Measurements from ENCODE around the gene STRA6. TPM values are rescaled to one million over a fixed set of nuclear protein-coding genes. Genes with fewer than 3 reads are reported as not detected.

Gene STRA6
- total RNA-seq, 6 experiments from 2014 or later, result 0.12 TPM; not detected in 5

DNA sequence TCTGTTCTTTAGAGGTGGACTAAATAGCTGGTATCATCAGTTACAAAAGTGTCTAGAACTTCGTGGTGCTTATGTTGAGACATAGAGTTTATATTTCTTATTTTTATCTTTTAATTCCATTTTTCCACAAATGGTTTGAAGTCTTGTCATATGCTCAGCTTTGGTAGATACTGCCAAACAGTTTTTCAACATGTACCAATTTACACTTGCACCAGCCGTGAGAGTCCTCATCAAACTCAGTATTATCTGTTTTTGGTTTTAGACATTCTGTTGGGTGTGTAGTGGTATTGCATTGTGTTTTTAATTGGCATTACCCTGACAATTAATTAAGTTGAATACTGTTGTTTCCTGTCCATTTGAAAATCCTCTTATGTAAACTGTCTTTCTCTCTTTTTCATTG lies 55.5 kb downstream of the STRA6 start:
- H3K4me3 ChIP-seq, result no peak overlapping the region
- H3K9me3 ChIP-seq, result no peaks in the 10 kb centered on the region
- TF ChIP-seq POLR2A (IDR thresholded peaks at IDR 0.05), result no peak
- TF ChIP-seq, protein P1, sequence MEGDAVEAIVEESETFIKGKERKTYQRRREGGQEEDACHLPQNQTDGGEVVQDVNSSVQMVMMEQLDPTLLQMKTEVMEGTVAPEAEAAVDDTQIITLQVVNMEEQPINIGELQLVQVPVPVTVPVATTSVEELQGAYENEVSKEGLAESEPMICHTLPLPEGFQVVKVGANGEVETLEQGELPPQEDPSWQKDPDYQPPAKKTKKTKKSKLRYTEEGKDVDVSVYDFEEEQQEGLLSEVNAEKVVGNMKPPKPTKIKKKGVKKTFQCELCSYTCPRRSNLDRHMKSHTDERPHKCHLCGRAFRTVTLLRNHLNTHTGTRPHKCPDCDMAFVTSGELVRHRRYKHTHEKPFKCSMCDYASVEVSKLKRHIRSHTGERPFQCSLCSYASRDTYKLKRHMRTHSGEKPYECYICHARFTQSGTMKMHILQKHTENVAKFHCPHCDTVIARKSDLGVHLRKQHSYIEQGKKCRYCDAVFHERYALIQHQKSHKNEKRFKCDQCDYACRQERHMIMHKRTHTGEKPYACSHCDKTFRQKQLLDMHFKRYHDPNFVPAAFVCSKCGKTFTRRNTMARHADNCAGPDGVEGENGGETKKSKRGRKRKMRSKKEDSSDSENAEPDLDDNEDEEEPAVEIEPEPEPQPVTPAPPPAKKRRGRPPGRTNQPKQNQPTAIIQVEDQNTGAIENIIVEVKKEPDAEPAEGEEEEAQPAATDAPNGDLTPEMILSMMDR (IDR thresholded peaks at IDR 0.05), result no peak
- H3K36me3 ChIP-seq, result no peaks in the 10 kb centered on the region
- DNase-seq (no peak), ATAC-seq (no peak)
- no peaks in the 10 kb centered on the region for H3K27me3 ChIP-seq
- H3K4me1 ChIP-seq, result no peaks in the 10 kb centered on the region
- 42% methylated on average over 2 of the region's 2 CpGs for WGBS (ENCODE audit: insufficient coverage, low coverage, low lambda C conversion rate, missing lambda C conversion rate)
- H3K27ac ChIP-seq, result no peak overlapping the region
- intact Hi-C loops (cut with DNase I), result no loop called here

DNA sequence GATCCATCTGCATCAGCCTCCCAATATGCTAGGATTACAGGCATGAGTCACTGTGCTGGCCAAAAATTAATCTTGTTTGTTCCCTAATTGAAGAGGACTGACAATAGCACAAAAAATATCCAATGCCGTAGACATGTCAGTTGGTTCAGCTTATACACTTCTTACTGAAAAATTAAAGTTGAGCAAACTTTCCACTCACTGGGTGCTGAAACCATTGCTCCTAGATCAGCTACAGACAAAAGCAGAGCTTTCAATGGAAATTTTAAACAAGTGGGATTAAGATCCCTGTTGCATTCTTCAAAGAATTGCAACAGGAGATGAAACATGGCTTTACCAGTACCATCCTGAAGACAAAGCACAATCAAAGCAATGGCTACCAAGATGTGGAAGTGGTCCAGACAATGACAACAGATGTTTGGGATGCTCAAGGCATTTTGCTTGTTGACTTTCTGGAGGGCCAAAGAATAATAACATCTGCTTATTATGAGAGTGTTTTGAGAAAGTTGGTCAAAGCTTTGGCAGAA lies 56.2 kb downstream of the STRA6 start:
- no peak for TF ChIP-seq POLR2A (IDR thresholded peaks at IDR 0.05)
- TF ChIP-seq, protein P1 (IDR thresholded peaks at IDR 0.05), result no peak
- H3K36me3 ChIP-seq, result no peaks in the 10 kb centered on the region
- H3K4me1 ChIP-seq, result no peaks in the 10 kb centered on the region
- no peaks in the 10 kb centered on the region for H3K27me3 ChIP-seq
- no peak overlapping the region for H3K27ac ChIP-seq
- no peak overlapping the region for H3K4me3 ChIP-seq
- DNase-seq (no peak), ATAC-seq (no peak)
- WGBS (ENCODE audit: insufficient coverage, low coverage, low lambda C conversion rate, missing lambda C conversion rate), result 78% methylated on average over 1 of the region's 1 CpG
- no peaks in the 10 kb centered on the region for H3K9me3 ChIP-seq
- intact Hi-C loops (cut with DNase I), result no loop called here

DNA sequence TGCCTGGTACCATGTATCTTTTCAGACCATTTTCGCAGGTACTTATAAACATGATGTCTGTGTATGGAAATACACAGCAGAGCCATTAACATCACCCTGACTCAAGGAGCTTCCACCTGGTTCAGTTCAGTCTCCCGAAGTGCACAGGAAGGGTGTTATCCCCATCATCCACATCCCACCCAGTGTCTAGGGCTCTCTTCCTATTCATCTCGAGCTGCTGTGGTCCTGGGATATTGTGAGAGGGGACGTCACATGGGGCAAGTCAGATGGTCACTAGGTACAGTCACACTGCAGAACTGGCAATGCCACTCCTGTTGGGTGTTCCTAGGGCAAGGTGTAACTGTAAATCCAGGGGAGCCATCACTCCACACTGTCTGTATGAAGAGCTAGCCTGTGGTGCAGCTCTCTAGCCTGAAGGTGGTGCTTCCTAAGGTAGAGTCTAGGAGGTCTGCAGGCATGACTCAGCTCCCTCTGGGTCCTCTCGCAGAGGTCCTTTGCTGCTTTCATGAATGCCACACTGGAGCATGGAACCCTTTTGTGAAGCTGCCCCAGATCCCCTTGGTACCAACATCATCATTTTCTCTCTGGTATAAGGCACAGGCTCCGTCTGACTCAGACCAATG lies 58.3 kb downstream of the STRA6 start:
- no peak overlapping the region for H3K27ac ChIP-seq
- intact Hi-C loops (cut with DNase I), result no loop called here
- H3K36me3 ChIP-seq, result no peaks in the 10 kb centered on the region
- no peaks in the 10 kb centered on the region for H3K27me3 ChIP-seq
- no peak for ATAC-seq
- WGBS (ENCODE audit: insufficient coverage, low coverage, low lambda C conversion rate, missing lambda C conversion rate), result 50% methylated on average over 6 of the region's 6 CpGs
- no peak for DNase-seq
- H3K4me1 ChIP-seq, result no peaks in the 10 kb centered on the region
- TF ChIP-seq POLR2A (IDR thresholded peaks at IDR 0.05), result no peak
- TF ChIP-seq, protein P1 (IDR thresholded peaks at IDR 0.05), result no peak
- H3K9me3 ChIP-seq, result no peaks in the 10 kb centered on the region
- no peak overlapping the region for H3K4me3 ChIP-seq

DNA sequence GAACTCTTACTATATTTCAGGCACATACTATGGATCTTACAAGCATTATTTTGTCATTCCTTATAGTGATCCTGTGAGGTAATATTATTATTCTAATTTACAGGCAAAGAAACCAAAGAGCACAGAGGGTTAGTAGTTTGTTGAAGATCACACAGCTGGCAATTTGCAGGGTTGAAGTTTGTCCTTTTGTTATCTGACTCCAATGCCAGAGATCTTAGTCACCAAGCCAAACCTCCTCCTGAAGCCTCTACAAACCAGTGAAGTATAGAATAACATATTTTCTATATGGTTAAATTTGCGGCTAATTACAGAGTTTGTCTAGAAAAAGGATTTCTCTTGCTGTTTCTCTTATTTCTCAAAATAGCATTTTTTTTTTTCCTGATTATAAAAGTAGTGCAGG lies 61.0 kb downstream of the STRA6 start:
- Histone ChIP-seq H3K27me3 (peaks cover 0 to 17% of the 10 kb centered on the region in 2 donors), H3K9me3 (no peaks in the 10 kb centered on the region), H3K4me3 (no peak overlapping the region), H3K36me3 (no peaks in the 10 kb centered on the region), H3K4me1 (no peaks in the 10 kb centered on the region), H3K27ac (no peak overlapping the region)
- no peak for DNase-seq
- no peak for ATAC-seq
- no peak for TF ChIP-seq POLR2A (IDR thresholded peaks at IDR 0.05)
- TF ChIP-seq, protein P1 (IDR thresholded peaks at IDR 0.05), result no peak
- intact Hi-C loops (cut with DNase I), result no loop called here
- 82% methylated on average over 1 of the region's 1 CpG for WGBS (ENCODE audit: insufficient coverage, low coverage, low lambda C conversion rate, missing lambda C conversion rate)
